Measurements from ENCODE around the gene ITGB7.

Gene ITGB7

GRCh38 chr12:53174881-53175491 is 32.1 kb downstream of the ITGB7 start:
- TF ChIP-seq FOXP2 (optimal IDR thresholded peaks at IDR 0.05; ENCODE audit: borderline replicate concordance, extremely low read depth, extremely low read length, insufficient read depth) (no peak), REST (IDR thresholded peaks at IDR 0.05; ENCODE audit: insufficient read depth in 1 of 2, low read depth in 2 of 2, low read length in 2 of 2) (no peak), TAF1 (IDR thresholded peaks at IDR 0.05; ENCODE audit: borderline replicate concordance, insufficient read depth, low read length) (no peak), POLR2AphosphoS5 (IDR thresholded peaks at IDR 0.05; ENCODE audit: low read depth, low read length) (no peak), SIN3A (IDR thresholded peaks at IDR 0.05; ENCODE audit: borderline replicate concordance, insufficient read depth, low read length) (no peak)

- no peak for TF ChIP-seq POLR2AphosphoS5 (IDR thresholded peaks at IDR 0.05; ENCODE audit: low read depth, low read length)
- no peak for TF ChIP-seq FOXP2 (optimal IDR thresholded peaks at IDR 0.05; ENCODE audit: borderline replicate concordance, extremely low read depth, extremely low read length, insufficient read depth)
Observed at GRCh38 chr12:53173085-53173715, 33.9 kb downstream of the ITGB7 start.

GRCh38 chr12:53172352-53172751 is 34.7 kb downstream of the ITGB7 start:
- TF ChIP-seq TAF1 (IDR thresholded peaks at IDR 0.05; ENCODE audit: borderline replicate concordance, insufficient read depth, low read length), result no peak
- TF ChIP-seq POLR2AphosphoS5 (IDR thresholded peaks at IDR 0.05; ENCODE audit: low read depth, low read length), result no peak
- TF ChIP-seq SIN3A (IDR thresholded peaks at IDR 0.05; ENCODE audit: borderline replicate concordance, insufficient read depth, low read length), result no peak
- no peak for TF ChIP-seq FOXP2 (optimal IDR thresholded peaks at IDR 0.05; ENCODE audit: borderline replicate concordance, extremely low read depth, extremely low read length, insufficient read depth)
- TF ChIP-seq REST (IDR thresholded peaks at IDR 0.05; ENCODE audit: insufficient read depth in 1 of 2, low read depth in 2 of 2, low read length in 2 of 2), result no peak

GRCh38 chr12:53171725-53172329 is 35.2 kb downstream of the ITGB7 start:
- TF ChIP-seq REST (IDR thresholded peaks at IDR 0.05; ENCODE audit: insufficient read depth in 1 of 2, low read depth in 2 of 2, low read length in 2 of 2) (no peak), TAF1 (IDR thresholded peaks at IDR 0.05; ENCODE audit: borderline replicate concordance, insufficient read depth, low read length) (no peak)

GRCh38 chr12:53170876-53171724 is 36.0 kb downstream of the ITGB7 start:
- no peak for TF ChIP-seq REST (IDR thresholded peaks at IDR 0.05; ENCODE audit: insufficient read depth in 1 of 2, low read depth in 2 of 2, low read length in 2 of 2)

Measured in PFSK-1 (cell line).